Medulla oblongata (tissue), 1 donor: Measurements from ENCODE around the gene MACROH2A1.

ENCODE experiments used
- DNase-seq: peaks from one replicate; pipeline ENCODE4 v3.0.0-alpha.2; 2015; ENCODE audit errors: extremely low spot score

MACROH2A1 gene

DNA sequence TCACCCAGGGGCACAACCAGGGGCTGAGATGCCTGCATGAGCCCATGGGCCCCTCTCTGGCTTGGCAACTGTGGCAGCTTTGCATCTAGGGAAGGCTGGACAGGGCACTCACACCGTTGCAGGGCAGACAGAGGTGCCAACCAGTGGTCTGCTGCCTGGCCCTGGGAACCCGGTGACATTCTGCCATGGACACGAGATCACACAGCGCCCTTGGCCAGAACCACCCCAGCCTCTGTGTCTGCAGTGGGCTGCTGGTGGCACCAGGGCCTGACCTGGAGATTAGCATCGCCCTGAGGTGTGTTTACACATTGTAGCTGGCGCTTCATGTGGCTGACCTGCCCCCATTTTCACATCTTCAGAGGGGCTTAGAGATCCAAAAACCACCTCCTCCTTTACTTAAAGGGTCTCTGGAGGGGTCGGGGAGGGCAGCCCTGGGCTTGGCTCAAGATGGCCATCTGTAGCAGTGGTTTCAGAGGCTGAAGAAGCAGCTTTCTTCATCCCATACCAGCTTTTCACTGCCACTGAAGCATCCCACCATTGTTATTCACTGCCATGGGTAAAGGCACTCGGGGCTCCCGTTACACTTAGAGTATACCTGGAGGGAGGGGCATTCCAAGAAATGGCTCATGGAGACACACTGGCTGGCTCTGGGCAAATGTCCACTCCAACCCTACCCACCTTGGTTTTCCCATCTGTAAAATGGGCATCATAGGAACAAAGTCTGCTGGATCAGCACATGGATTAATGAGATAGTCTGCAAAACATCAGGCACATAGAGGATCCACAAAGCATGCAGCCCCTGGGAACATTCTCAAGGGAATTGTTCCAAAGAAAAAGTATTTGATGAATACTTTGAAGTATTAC, 36.7 kb upstream of the MACROH2A1 start:
- no peak for DNase-seq

DNA sequence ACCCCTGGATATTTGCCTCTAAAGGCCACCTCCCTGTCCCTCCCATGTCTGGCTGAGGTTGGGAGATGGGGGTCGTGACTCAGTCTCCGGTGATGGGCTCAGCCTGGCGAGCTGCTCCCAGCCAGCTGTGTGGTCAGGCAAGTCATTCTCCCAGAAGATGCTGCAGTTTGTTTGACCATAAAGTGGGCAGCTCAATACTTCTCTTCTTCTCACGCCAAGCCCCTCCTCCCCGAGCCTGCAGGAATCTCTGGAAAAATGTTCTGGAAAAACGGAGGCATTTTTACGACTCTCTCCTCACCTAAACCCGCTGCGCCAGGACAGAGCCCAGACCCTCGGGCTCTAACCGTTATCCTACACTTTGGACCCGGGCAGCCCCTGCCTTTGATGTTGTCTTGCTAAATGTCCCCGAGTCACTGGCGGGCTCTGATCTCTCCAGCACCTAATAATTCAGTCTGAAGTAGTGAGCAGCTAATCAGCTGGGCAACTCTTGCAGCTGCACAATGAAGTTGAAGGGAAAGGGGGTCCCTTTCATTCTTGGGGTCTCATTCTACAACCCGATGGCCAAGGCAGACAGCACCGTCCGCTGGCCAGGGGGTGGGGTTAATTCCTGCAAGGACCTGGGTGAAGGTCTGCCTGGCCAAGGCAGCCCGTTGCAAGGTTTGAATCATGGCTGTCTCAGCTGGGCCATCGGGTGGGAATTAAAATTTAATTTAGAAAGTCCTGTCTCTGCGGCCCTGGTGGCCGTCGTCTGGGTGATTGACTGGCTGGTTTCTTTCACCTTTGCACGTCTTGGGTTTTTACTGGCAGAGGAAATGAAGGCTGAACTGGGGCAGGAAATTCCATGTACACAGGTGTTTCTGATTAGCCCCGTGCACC, 35.8 kb upstream of the MACROH2A1 start:
- no peak for DNase-seq

DNA sequence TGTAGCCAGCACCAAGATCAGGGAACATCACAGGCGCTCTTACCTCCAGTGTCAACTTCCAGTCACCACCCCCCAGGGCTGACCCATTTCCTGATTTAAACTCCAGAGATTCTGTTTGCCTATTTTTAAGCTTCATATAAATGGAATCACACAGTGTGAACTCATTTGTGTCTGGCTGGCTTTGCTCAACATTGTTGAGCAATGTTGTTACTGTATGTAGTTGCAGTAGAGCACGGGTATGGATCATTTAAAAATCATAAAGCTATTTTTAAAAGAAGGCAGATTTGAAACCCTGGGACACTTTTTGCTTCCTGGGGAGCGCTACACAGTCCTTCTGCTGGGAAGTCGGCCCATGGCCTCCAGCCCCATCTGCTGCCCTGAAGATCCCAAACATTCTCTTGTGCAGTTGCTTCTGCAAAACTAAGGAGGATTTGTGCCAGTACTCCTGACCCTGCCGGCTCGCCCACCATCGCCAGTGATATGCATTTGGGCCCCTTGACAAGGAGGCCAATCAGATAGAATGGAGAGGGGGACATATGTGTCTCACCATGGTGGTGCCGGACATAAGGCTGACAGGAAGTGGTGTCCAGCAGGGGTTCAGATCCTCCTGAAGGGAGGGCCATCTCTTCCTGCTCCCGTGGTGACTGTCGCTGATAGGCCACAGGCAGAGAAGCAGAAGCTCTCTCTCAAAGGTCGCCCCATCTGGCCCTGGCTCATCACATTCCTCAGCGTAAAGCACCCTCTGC, 34.8 kb upstream of the MACROH2A1 start:
- DNase-seq: peak; percentile 42

DNA sequence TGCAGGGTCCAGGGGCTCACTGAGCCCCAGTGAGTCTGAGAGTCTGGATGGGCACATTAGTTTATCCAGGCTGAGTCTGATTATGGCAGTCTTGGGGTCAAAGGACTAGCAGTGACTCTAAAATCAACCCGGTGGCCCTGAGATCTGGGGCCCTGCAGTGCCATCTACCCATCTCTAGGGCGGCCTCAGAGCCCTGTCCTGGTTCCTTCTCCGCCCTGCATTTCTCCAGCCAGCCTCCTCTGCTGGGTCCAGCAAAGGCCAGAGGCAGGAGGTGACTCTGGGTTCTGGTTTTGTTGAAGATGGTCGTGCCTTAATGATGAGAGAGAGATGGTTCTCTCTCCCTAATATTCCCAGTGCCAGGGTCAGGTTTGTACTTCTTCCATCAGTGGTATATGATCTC, 33.1 kb upstream of the MACROH2A1 start:
- no peak for DNase-seq

DNA sequence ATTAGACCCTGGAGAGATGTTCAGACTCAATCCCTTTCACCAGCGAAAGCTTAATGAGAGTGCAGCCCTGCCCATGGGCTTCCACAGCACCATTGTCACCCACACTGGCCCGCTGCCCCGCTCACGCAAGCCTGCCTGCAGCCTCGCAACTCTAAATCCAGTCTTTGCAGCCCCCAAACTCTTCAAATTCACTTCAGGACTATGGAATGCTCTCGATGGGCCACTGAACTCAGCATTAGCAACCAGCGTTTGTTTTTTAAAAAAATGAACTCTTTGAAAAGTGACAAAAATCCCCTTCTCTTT, 31.1 kb upstream of the MACROH2A1 start:
- DNase-seq: no peak

DNA sequence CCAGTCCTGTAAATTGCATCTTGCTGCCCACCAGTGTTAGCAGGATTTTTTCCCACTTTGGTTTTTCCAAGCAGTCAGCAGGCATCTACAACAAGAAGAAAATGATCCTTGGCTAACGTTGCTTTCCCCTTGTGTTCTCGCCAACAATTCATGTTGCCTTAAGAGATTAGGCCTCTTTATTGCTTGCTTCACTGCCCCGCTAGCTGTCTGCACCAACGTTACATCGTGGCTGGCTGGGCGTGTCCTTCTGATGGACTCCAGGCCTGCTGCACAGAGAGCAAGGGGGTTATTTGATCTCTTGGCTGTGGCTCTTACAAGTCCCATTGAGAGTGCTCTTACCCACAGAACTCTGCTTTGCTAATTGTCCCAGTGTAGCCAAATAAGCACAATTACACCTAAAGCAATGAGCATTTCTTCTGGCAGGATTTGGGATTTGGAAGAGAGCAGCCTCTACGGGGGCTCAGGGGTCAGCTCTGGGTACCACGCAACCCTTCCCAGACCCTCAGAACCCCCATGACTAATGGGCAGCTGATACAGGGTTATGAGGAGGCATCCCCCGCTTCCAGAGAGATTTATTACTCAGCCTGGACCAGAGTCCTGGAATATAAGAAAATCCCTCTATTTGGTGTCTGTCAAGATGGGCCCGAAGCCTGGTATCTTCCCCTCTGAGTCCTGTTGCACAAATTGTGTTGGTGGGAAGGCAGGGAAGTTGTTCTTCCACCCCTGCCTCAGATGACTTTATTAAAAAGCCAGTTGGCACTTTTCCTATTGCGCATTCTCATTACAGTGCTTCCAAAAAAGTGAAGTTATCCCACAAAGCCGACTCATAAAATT, 30.5 kb upstream of the MACROH2A1 start:
- no peak for DNase-seq

DNA sequence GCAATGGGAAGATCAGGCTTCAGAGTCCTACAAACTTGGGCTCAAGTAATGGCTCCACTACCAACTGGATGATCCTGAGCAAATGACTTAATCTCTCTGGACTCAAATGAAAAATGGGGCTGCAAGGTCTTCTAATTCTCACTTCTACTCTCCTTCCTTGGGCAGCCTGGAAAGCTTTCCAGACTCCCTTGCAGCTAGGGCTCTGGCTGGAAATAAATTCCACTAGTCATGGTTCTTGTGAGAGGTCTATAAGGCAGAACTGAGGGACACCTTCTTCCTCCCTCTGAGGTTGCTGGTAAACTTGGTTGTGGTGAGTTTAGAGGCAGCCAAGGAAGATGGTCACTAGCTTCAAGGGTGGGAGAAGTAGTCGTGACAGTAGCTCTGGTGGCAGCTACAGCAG, 29.6 kb upstream of the MACROH2A1 start:
- DNase-seq: no peak

DNA sequence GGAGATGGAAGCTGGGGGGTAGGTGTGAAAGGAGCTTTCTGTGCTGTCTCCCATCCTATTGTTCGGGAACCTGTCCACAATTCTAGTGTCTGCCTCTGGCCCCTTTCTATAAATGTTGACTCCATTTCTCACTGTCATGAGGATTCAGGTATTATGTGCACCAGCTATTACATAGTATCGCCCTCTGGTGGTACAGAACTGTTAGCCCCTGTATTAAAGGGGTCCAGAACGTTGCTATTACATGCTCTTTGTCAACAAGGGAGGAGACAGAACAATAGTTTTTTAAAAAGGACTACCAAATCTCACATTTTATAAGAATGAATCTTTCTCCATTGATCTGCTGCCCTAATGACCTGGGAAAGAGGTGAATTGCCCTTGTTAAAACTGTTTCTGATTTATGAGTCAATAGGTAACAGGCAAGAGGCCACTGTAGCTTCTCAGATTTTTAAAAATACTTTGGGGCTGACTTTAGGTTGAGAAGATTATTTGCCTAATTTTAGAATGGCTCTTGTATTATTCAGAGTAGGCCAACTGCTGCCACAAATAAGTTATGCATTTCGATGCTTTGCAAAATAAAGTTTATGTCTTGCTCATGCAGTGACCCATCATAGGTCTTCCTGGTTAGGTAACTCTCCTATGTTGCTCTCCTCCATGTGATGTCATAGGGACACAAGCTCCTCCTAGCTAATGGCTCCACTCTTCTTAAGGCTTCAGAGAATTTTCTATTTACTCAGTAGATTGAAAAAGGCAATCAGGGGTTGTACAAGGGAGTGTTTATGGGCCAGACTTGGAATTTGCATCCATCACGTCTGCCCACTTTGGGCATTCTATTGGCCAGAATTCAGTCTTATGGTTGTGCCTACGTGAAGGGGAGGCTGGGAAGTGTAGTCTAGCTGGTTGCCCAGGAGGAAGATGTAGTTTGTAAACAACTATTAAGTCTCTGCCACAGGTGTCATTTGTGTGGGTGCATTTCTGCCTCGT, 27.4 kb upstream of the MACROH2A1 start:
- DNase-seq: no peak

DNA sequence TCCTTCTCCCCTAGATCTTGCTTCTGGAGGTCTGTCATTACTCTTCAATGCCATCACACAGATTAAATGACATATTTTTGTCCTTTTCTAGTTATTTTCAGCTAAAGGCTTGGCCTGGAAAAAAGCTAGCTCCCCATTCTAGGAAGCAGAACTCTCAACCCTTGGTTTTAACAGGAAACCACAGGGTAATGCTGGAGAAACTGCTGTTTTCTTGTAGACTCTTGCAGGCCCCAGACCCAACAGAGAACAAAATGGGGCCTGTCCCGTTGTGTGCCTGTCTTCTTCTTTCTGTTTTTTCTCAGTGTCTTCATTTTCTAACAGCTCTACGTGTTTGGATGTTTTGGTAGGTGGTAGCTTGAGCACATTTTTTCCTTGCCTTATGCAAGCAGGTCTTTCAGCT, 26.6 kb upstream of the MACROH2A1 start:
- DNase-seq: peak; percentile 51

DNA sequence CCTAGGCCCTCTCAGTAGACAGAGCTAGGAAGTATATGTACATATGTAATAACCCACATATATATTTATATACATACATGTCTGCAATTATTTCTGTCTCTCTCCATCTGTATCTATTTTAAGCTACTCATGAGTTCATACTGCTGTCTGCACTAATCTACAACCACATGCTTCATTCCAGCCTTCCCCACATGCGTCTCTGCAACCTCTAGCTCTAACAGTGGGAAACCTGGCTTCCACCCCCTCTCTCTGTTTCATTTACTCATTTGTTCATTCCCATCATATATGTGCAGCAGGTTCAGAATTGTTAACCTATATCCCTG, 24.8 kb upstream of the MACROH2A1 start:
- no peak for DNase-seq

DNA sequence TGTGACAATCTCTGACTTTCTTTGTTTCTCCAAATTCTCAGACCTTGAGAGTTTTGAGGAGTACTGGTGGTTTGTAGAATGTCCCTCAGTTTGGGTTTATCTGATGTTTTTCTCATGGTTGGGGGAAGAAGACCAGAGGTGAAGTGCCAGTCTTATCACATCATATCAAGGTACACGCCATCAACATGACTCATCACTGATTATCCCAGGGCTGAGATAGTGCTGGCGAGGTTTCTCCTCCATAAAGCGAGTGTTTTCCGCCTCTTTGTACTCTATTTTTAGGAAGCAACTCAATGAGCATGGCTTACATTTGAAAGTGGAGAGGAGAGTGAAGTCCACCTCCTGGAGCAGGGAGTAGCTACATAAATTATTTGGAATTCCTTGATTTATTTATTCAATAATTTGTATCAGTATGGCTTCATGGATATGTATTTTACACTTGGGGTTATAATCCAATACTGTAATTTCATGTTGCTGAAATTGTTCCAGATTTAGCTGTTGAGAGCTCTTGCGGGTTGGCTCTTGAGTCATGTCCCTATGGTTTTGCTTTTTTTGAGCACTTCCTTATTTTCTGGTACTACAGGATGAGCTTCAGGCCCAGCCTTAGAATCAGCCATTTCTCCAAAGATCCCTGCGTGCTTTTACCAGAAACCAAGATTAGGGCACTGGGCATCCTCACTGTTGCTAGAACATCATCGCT, 24.3 kb upstream of the MACROH2A1 start:
- DNase-seq: peak; percentile 38

DNA sequence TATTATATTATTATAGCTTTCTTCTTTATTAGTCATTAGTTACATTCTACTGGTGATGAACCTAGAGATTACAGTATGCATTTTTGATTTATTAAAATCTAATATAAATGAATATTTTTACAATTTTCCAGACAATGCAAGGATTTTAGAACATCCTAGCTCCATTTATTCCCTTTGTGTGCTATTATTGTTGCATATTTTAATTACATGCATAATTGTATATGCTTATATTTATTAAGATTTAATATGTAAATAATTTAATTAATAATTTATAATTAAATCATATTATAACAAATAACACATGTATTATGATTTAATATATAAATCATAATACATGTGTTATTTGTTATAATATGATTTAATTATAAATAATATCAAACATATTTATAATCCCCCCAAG, 23.4 kb upstream of the MACROH2A1 start:
- DNase-seq: no peak

DNA sequence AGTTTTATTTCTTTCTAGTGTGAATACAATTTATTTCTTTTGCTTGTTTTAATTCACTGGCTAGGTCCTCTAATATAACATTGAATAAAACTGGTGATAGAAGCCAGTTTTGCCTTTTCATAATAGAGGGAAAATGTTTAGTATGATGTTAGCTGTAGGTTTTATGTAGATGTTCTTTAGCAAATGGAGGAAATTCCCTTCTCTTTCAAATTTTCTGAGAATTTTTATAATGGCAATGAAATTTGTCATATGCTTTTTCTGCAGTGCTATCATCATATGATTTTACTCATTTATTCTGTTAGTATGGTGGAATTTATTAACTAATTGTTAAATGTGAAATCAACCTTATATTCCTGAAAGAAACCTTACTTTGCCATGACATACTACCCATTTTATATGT, 18.1 kb upstream of the MACROH2A1 start:
- no peak for DNase-seq

DNA sequence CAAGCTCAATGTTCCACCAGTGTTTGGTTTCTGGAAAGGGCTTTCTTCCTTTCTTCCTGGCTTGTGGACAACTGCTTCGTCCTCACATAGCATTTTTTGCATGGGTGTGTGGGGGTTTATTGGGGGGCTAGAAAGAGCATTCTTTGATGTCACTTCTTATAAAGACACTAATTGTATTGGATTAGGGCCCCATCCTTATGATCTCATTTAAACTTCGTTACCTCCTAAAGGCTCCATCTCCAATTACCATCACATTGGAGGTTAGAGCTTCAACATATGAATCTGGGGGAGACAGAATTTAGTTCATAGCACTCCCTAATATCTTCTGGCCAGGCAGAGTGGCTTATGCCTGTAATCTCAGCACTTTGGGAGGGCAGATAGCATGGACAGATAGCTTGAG, 6.1 kb upstream of the MACROH2A1 start:
- DNase-seq: no peak

DNA sequence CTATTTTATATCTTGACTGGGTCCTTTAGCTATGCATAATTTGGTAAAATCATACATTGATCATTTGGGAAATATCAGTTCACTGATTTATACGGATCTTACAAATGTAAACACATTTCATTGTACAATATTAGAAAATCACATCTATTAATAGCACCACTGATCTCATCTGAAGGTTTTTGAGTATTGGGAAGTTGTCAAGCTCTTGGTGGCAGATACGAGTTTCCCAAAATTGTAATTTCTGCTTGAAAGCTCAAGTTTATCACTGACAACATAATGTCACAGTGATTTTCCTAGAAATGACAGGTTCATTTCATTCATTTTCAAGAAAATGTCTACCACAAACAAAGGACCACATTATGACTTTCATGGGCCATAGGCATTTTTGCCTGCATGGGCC, 3.0 kb upstream of the MACROH2A1 start:
- DNase-seq: no peak

DNA sequence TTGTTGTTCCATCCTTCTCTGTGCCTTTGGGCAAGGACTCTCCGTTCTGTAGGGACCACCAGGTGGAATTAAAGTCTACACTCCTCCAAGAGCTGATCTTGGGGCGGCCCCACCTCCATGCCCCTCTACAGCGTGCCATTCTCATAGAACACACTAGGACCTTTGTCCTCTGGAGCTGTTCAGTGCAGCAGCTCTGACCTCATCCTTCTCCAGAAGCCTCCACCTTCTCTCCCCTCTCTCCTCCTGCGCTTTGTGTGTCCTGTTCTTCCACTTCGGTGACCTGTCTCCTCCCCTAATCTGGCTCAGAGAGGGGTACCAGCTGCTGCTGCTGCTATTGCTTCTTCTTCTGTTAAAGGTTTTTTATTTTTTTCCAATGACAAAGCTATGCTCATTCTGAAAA, 1.8 kb upstream of the MACROH2A1 start:
- DNase-seq: no peak

DNA sequence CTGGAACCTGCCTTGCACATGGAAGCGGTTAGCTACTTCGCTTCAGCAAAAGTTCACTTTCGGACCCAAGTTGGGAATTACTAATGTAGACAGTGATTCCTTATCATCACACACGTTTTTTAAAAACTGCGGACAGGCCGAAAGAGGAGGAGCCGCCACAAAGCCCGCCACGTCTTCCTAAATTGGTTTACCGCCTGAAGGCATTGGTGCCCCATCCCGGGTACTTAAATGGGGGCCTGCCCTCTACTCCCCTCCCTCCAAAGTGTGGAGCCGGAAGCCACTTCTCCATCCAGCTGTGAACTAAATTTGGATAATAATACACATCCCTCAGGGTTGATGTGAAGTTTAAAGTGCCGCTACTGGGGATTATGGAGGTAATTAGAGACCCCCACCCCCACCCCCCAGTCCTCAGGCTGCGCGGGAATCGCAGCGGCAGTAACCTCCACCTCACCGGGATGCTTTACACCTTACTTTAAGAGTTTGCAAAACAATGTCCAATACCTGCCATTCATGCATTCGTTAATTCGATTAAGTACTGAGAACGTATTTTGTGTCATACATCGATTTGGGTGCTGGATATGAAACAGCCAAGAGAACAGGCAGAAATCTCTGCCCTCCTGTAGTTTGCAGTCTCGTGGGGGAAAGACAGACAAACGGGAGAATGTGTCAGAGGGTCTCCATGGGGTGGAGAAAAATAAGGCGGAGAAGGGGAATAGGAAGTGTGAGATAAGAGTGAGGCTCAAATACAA, 937 bp upstream of the MACROH2A1 start:
- DNase-seq: no peak

DNA sequence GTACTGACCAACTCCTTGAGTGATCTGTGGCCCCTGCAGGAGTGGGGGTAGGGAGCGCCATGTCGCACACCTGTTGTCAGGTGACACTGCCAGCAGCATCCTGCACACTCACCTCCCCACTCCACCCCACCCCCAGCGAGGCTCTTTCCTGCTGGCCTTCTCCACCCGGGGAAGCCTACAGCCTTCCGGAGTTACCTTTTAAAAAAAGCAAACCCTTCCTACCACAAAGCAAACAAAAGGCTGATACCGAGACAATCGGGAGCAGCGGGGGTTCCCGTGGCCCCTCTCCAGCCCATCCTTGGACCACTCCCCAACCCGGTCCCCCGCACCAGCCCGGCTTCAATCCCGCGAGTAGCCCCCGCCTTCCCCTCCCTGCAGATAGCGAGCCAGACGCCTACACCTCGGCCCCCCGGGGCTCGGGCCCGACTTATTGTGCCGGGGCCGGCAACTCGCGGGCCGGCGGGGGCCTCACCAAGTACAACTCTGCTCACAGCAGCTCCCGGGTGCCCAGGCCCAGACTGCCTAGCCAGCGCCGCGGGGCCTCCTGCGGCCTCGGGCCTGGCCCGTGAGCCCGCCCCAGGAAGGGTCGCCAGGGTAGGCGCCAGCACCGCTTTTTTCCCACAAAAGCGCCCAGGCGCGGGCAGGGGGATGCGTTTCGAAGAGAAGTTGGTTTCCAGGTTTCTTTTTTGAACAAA, 724 bp downstream of the MACROH2A1 start:
- DNase-seq: no peak

DNA sequence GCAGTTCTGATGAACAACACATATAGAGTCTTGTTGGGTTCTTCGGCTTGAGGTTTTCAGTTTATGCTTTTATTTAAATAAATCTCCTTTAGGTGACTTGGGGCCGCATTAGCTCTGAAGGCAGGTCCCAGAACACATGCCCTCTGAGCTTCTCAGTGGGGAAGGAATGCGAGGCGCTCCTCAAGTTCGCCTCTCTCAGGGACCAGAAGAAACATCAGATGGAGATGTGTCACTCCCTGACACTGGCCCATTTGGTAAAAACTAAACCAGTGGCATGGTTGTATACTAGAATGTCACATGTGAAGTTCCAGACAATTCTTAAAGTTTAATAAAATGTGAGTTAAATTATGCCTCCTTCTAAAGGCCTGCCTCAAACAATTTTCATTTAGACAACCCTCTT, 1.9 kb downstream of the MACROH2A1 start:
- no peak for DNase-seq
